ENCODE results near the gene RTF2.
A peak's percentile ranks its signal among the peaks of the same experiment; 100 is the strongest.

RTF2 gene

DNA sequence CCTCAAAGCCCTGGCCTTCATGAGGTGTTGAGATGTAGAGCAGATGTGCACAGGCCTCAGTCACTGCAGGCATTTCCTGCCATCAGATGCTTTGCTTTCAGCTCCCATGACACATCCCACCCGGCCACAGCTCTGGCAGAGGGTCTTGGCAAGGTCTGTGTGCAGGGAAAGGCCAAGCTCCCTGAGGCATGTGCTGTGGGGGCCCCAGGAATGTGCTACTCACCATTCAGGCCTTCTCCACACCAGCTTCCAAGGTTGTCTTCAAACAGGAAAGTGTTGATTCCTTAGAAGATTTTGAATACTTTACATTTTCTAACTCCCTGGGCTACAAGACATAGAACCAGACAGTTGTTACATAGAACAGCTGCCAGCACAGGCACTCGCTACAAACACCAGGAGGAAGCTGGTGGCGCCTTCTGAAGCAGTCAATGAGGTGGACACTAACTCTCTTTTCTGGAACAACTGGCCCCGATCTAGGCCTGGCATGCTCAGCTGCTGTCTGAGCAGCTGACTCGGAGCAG lies 28.6 kb upstream of the RTF2 start:
- DNase-seq = no peak

- DNase-seq = peak; percentile 64
These were observed 27.9 kb upstream of the RTF2 start for GRCh38 chr20:56440346-56441007.

DNA sequence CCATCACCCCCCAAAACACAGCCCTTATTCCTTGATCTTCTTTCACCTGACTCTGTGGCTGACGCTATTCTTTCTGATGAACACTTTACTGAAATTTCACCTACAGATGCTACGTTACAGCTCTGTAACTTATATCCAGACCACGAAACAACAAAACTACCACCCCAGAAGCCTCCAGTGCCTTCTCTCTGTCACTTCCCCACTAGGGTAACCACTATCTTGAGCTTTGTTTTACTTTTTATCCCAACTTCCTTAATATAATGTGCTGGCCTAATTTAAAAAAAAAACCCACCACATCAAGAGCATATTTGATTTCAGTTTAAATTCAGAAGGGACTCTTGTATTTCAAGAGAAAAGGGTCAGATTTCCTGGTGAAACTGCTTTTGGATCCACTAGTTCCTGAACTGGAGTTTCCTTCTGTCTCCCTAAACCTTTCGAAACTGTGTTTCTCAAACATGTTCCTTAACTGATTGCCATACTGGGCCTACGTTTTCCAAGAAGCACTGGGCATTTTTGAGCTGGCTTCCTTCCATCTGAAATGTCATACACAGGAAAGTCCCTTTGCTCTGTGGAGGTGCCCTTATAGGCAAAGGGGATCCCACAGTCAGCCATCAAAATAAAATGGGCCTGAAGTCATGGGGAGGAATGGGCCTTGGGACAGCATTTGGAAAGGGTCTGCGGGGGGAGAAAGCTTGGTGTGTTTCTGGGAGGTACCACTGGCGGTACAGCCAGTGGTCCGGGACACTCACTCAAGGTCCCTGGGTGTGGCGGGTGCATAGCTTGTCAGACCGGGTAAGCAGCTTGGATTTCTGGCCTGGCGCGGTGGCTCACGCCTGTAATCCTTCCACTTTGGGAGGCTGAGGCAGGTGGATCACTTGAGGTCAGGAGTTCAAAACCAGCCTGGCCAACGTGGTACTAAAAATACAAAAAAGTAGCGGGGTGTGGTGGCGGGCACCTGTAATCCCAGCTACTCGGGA lies 25.8 kb upstream of the RTF2 start:
- DNase-seq = no peak

- no peak for DNase-seq
These were observed 24.5 kb upstream of the RTF2 start for GRCh38 chr20:56443654-56444540.

- DNase-seq = no peak
These were observed 23.3 kb upstream of the RTF2 start for GRCh38 chr20:56445130-56445529.

DNA sequence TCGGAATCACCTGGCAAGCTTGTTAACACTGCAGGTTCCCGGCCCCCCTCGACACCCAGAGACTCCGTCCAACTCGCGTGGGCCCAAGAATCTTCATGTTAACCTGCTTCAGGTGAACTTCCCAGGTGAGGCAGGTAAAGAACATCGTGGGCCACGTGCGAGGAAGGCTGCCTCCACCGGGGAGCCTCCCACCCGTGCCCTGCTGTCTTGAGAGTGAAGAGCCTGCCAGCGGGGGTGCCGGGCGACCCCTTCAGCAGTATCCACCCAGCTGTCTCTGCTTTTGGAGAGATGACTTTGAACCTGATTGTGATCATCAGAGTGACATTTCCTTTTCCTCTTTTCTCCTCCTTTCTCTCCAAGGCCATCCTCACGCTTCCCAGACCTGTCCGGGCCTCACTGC lies 22.9 kb upstream of the RTF2 start:
- no peak for DNase-seq

DNA sequence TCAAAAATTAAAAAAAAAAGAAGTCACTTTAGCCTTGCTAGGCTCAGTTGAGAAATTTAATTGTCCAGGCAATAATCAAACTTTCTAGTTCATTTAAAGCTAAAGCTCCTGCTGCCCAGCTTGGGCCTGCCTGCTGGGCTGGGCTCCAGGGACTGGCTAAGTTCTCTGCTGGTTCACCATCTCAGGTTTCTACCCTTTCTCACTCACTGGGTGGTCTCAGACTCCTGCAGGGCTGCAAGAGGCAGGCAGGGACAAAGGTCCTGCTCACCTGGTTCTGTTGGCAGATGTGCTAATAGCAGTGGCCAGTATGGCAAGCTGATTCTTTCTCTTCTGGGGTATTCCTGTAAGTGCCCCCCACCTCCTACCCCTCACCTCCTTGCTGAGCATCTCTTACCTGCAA lies 21.2 kb upstream of the RTF2 start:
- no peak for DNase-seq

- no peak for DNase-seq
These were observed 19.0 kb upstream of the RTF2 start for GRCh38 chr20:56449459-56449858.

- DNase-seq = no peak
These were observed 17.2 kb upstream of the RTF2 start for GRCh38 chr20:56451056-56451765.

- DNase-seq = no peak
These were observed 15.1 kb upstream of the RTF2 start for GRCh38 chr20:56453352-56453751.

DNA sequence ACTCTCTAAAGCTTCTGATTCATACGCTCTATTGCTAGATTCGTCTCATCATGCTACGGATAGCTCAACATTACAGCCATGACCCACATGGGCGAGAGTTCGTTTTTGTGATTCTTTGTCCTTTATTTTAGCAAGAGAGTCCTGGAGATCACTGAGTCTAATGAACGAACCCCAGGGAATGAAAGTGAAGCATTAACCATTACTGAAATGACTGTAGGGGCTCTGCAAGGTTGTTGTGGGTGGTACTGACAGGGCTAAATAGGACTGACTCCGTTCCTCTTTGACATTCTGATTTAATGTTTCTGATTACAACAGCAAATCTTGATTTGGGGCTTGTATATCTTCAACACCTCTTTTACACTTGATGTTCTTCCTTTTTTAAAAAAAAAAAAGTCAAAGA lies 13.7 kb upstream of the RTF2 start:
- DNase-seq = peak; percentile 25

DNA sequence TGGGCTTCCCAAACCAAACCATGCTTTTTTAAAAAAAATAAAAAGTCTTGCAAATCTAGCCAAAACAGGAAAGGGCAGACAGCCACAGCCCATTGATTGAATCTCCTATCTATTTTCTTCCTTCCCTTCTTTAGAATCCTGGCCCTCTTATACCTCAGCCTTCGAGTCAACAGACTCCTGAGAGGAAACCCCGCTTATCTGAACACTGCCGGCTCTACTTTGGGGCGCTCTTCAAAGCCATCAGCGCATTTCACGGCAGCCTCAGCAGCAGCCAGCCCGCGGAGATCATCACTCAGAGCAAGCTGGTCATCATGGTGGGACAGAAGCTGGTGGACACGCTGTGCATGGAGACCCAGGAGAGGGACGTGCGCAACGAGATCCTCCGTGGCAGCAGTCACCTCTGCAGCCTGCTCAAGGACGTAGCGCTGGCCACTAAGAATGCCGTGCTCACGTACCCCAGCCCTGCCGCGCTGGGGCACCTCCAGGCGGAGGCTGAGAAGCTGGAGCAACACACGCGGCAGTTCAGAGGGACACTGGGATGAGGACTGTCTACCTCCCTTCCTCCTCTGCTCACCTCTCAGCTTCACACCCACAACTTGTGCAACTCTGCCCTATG lies 10.1 kb upstream of the RTF2 start:
- no peak for DNase-seq

DNA sequence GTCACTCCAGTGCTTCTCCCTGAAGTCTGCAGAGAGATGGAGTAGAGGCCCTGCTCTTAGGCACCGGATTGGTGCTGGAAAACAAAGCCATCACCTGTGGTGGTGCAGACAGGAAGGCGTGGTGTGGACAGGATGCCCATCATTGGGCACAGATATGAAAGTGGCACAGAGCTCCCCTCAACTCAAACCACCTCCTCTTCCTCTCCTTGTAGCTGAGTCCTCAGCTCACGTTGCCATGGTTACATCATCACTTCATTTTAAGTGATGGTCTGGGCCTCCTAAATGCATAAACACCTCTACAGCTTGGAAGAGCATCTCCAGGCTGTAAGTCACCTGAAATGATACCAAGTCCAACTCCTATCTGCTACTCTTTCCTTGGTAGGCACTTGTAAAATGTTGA lies 8.0 kb upstream of the RTF2 start:
- no peak for DNase-seq

- no peak for DNase-seq
These were observed 6.9 kb upstream of the RTF2 start for GRCh38 chr20:56461576-56461975.

DNA sequence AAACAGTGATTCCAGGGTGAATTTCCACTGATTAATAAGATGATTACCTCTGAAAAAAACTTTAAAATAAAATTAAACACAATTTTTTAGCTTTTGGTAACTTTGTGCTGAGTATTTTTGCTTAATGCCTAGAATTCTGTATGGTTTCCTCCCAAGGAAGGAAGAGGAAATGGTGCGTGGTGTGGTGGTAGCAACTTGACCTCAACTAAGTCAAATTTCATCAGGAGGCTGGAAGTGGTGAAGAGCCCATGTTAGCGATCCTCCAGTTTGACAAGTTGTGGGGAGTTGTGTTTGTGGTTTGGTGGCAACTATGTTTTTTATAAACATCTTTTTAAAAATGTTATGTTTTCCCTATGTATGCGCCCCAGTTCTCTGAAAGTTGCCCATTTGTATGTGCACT lies 5.0 kb upstream of the RTF2 start:
- DNase-seq = no peak

DNA sequence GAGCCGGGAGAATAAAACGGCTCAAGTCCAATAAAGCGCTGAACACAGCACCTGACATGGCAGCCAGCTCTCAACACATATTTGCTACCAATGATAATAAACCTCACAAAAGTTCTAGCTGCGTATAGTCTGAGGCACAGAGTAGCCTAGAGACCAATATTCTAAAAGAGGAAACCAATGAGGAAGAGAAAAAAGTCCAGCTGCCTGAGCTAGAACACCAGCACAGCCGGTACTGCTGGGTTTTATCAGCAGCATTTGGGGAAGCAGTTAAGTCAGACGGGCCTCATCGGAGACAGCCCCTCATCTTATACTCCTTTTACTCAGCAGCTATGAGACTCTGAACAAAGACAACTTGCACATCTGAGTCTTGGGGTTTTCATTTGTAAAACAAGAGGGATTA lies 2.4 kb upstream of the RTF2 start:
- DNase-seq = no peak

DNA sequence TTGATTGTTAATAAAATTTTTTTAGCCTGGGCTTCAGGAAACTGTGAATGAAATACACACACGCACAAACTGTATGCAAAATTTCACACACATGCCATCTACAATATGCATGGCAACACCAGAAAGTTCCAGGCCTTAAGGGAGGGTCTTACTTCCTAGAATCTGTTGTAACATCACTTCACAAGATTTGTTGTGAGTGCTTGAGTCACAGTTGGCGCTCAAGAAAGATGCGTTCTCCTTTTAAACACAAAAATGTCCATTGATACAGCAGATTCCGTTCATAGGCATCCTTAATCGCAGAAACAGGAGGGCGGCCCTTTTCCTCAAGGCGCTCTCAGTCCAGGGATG lies 485 bp upstream of the RTF2 start:
- no peak for DNase-seq

GRCh38 chr20:56469077-56469449 lies 636 bp downstream of the RTF2 start:
- no peak for DNase-seq

DNA sequence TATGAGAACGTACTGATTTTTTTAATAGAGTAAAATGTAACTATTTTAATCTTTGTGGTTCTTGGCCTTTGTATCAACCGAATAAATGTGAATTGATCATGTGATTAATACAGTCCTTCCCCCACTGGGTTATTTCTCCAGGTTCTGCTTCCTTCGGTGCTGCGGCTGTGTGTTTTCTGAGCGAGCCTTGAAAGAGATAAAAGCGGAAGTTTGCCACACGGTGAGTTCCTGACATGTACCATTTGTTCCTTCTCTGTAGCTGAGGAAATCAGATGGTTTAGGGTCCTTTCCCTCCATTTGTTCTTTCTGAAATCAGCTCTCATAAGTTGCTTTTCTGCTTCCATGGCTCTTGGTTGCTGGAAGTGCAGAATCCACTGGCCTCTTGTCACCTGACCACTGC lies 15.5 kb downstream of the RTF2 start:
- DNase-seq = no peak

GRCh38 chr20:56487216-56487615 lies 18.8 kb downstream of the RTF2 start:
- DNase-seq = no peak

DNA sequence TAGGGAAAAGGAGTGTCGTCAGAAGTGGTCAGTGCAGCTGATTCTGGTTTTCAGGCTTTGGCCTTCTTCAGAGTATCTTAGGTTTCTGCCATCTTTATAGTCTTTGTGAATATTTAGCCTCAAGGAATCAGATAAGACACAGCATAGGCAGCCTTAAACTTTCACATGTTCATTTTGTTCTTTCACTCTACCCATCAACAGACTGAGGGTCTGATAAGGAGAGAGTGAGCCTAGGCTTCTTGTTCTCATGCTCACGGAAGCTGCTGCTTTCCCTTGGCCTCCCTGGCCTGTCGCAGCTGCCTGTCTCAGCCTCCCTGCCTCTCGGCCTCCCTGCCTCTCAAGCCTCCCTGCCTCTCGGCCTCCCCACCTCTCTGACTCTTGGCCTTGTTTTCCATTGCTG lies 20.1 kb downstream of the RTF2 start:
- DNase-seq = no peak

GRCh38 chr20:56501116-56501515 lies 32.7 kb downstream of the RTF2 start:
- DNase-seq = no peak
